Left lung (tissue), 10 donors: ENCODE measurements around the gene TMEM248. TPM values are rescaled to one million over a fixed set of nuclear protein-coding genes. Genes with fewer than 3 reads are reported as not detected.

Experiments used
- ATAC-seq: fragments of 200-7000 bp; cut with Tn5 transposase; one replicate; pipeline ENCODE4 v1.9.1; 2020; ENCODE audit warnings: moderate library complexity
- DNase-seq, 4 donors: peaks; one replicate each; pipeline ENCODE4 v3.0.0-alpha.2; 2013 to 2020
- H3K27ac ChIP-seq, 2 donors: fragments of 200-600 bp; sonication (generic) in 1 of 2; one replicate each; pipeline versions ENCODE4 v1.5.0 to v1.8.0; 2020 to 2021
- H3K27me3 ChIP-seq, 2 donors: fragments of 200-600 bp; sonication (generic) in 1 of 2; one replicate each; pipeline versions ENCODE4 v1.5.0 to v1.8.0; 2020 to 2021
- H3K36me3 ChIP-seq, 2 donors: fragments of 200-600 bp; sonication (generic) in 1 of 2; one replicate each; pipeline versions ENCODE4 v1.5.0 to v1.8.0; 2020 to 2021
- H3K4me1 ChIP-seq, 2 donors: fragments of 200-600 bp; one replicate each; pipeline ENCODE4 v1.8.0; 2021
- H3K4me3 ChIP-seq, 2 donors: fragments of 200-600 bp; sonication (generic) in 1 of 2; one replicate each; pipeline versions ENCODE4 v1.5.0 to v1.8.0; 2020 to 2021; ENCODE audit warnings: mild to moderate bottlenecking in 1 of 2
- H3K9me3 ChIP-seq, 2 donors: fragments of 200-600 bp; sonication (generic) in 1 of 2; one replicate each; pipeline versions ENCODE4 v1.5.0 to v1.8.0; 2020 to 2021
- CTCF ChIP-seq, 2 donors: fragments of 200-600 bp; sonication (generic) in 1 of 2; IDR thresholded peaks; one replicate each; pipeline versions ENCODE4 v1.5.0 to v1.8.0; 2021; ENCODE audit warnings: antibody characterized with exemption in 2 of 2
- intact Hi-C, 2 donors: fragments of 100-400 bp; cut with DNase I; formaldehyde crosslinking; loops; one replicate each; pipeline versions ENCODE4 v1.11.2 to v1.14.2; 2022
- polyA plus RNA-seq, 6 donors: library from polyadenylated mRNA; unstranded; fragments of 120-200 nt; gene quantifications; one replicate each; pipeline ENCODE4 v1.2.1, GENCODE V29; 2013; ENCODE audit not compliant: insufficient read length in 6 of 6
- total RNA-seq, 2 donors: library from RNA; stranded (reverse); fragmentation: NEBNext Ultra II Directional; extraction: Animal tissue kit (Norgen Biotek cat#: 25700); gene quantifications; one replicate each; pipeline ENCODE4 v1.2.1, GENCODE V29; 2021
- donor health status: DM: no; HTN: yes; CAD: no.
- donor health status: DM: no; HTN: no; CAD: no.

Gene TMEM248
- total and polyA plus RNA-seq, 8 donors, result 64.5 to 103 (median 81.6) TPM

- no peak for DNase-seq
- Histone ChIP-seq H3K4me1 (peaks cover 0 to 7% of the 10 kb centered on the region in 2 donors), H3K27ac (no peak overlapping the region), H3K36me3 (peaks cover 0 to 100% of the 10 kb centered on the region in 2 donors), H3K9me3 (no peaks in the 10 kb centered on the region), H3K27me3 (no peaks in the 10 kb centered on the region), H3K4me3 (no peak overlapping the region)
- TF ChIP-seq CTCF (IDR thresholded peaks at IDR 0.05), result no peak
- intact Hi-C loops, result no loop called here
- no peak for ATAC-seq
Observed at GRCh38 chr7:66950763-66951162, 29.7 kb downstream of the TMEM248 start.

DNA sequence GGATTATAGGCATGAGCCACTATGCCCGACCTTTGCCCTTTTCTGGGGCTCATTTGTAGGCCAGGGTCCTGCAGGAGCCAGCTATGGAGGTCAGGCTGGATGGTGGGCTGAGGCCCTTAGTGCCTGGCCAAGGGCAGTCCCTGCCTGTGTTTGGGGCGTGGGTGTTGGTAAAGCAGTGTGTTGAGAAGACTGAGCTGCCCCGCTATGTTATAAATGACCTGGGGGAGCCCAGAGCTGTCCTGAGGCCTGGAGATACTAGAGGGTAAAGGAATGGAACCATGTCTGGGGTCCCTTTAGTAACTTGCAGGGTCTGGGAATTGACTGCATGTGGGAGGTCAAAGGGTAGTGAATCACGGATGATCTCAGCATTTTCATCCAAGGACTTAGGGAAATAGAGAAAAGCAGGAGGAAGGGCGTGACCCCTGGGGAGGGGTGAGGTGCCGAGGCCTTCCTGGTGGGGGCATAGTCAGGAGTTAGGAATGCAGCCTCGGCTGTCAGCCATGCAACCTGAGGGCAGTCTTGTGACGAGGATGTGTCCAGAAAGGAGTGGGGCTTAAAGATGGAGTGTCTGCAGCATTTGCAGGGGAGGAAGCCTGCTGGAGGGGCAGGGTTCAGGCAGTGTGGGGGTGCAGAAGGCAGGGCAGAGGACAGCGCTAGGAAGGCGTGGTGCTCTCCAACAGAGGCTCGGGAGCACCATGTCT lies 31.5 kb downstream of the TMEM248 start:
- intact Hi-C loops, result no loop called here
- Histone ChIP-seq H3K9me3 (no peaks in the 10 kb centered on the region), H3K4me1 (peaks cover 0 to 7% of the 10 kb centered on the region in 2 donors), H3K4me3 (no peak overlapping the region), H3K27me3 (no peaks in the 10 kb centered on the region), H3K36me3 (peaks cover 0 to 100% of the 10 kb centered on the region in 2 donors), H3K27ac (no peak overlapping the region)
- ATAC-seq (peak; percentile 70), DNase-seq (no peak)
- TF ChIP-seq CTCF (IDR thresholded peaks at IDR 0.05), result no peak

DNA sequence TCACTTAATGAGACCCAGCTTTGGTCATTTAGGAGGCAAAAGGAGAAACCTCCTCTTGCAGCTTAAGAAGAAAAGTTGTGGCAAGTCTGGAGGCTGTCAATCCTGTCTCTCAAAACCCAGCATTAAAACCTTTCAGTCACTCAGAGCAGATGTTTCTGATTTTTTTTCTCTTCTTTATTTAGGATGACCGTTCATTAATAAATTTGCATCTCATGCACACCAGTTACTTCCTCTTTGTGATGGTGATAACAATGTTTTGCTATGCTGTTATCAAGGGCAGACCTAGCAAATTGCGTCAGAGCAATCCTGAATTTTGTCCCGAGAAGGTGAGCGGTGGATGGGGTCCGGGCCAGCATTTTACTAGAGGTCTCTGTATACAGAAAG lies 32.0 kb downstream of the TMEM248 start:
- Histone ChIP-seq H3K4me3 (no peak overlapping the region), H3K9me3 (no peaks in the 10 kb centered on the region), H3K27me3 (no peaks in the 10 kb centered on the region), H3K27ac (no peak overlapping the region), H3K36me3 (peaks cover 0 to 100% of the 10 kb centered on the region in 2 donors), H3K4me1 (peaks cover 0 to 7% of the 10 kb centered on the region in 2 donors)
- no peak for TF ChIP-seq CTCF (IDR thresholded peaks at IDR 0.05)
- intact Hi-C loops, result no loop called here
- ATAC-seq (no peak), DNase-seq (no peak)

GRCh38 chr7:66957595-66958290 lies 36.7 kb downstream of the TMEM248 start:
- intact Hi-C loops, result no loop called here
- peaks cover 0 to 77% of the 10 kb centered on the region in 2 donors for H3K36me3 ChIP-seq
- no peak overlapping the region for H3K4me3 ChIP-seq
- no peak for TF ChIP-seq CTCF (IDR thresholded peaks at IDR 0.05)
- H3K27ac ChIP-seq, result no peak overlapping the region
- DNase-seq (peak in 1 of 4 donors; percentile 22), ATAC-seq (no peak)
- no peaks in the 10 kb centered on the region for H3K9me3 ChIP-seq
- H3K27me3 ChIP-seq, result no peaks in the 10 kb centered on the region
- peaks cover 0 to under 1% of the 10 kb centered on the region in 2 donors for H3K4me1 ChIP-seq

- peak in 1 of 4 donors; percentile 9 for DNase-seq
- no peak for ATAC-seq
- H3K36me3 ChIP-seq, result peaks cover 0 to 67% of the 10 kb centered on the region in 2 donors
Observed at GRCh38 chr7:66958538-66959350, 37.7 kb downstream of the TMEM248 start.

More at GRCh38 chr7:66958538-66959350, 37.7 kb downstream of the TMEM248 start:
- no peak overlapping the region for H3K27ac ChIP-seq
- no peak overlapping the region for H3K4me3 ChIP-seq
- intact Hi-C loops, result no loop called here
- H3K27me3 ChIP-seq, result no peaks in the 10 kb centered on the region
- H3K9me3 ChIP-seq, result no peaks in the 10 kb centered on the region
- TF ChIP-seq CTCF (IDR thresholded peaks at IDR 0.05), result no peak
- H3K4me1 ChIP-seq, result no peaks in the 10 kb centered on the region
